Right atrium auricular region (tissue), 2 donors: ENCODE results near the gene DYNLRB2. TPM values are rescaled to one million over a fixed set of nuclear protein-coding genes. Genes with fewer than 3 reads are reported as not detected.

ENCODE experiments used
- DNase-seq: peaks from one replicate; pipeline ENCODE4 v3.0.0-alpha.2; 2019; ENCODE audit warnings: low spot score
- H3K27ac ChIP-seq, 2 donors: fragments of 200-600 bp; sonication (generic); 1 replicate in 1 of 2; 2 replicates in 1 of 2; pipeline ENCODE4 v1.5.1; 2016 to 2019
- H3K27me3 ChIP-seq, 2 donors: fragments of 200-600 bp; sonication (generic); one replicate each; pipeline versions ENCODE4 v1.5.1 to v1.6.0; 2017 to 2019
- H3K36me3 ChIP-seq: fragments of 200-600 bp; sonication (generic); one replicate; pipeline ENCODE4 v1.5.1; 2016
- H3K4me1 ChIP-seq, 2 donors: fragments of 200-600 bp; sonication (generic); one replicate each; pipeline versions ENCODE4 v1.5.1 to v1.6.0; 2017 to 2019
- H3K4me3 ChIP-seq, 2 donors: fragments of 200-600 bp; sonication (generic); 1 replicate in 1 of 2; 2 replicates in 1 of 2; pipeline ENCODE4 v1.5.1; 2017 to 2019; ENCODE audit warnings: mild to moderate bottlenecking in 1 of 2, moderate library complexity in 1 of 2
- H3K9me3 ChIP-seq, 2 donors: fragments of 200-600 bp; sonication (generic); one replicate each; pipeline ENCODE4 v1.5.1; 2019
- CTCF ChIP-seq, 2 donors: fragments of 200-600 bp; sonication (generic); IDR thresholded peaks; one replicate each; pipeline ENCODE4 v1.5.1; 2019; ENCODE audit warnings: antibody characterized with exemption in 2 of 2
- total RNA-seq, 2 donors: library from RNA; depleted of rRNA; stranded (reverse); fragments of >200 nt; gene quantifications; one replicate each; pipeline ENCODE4 v1.1.0, GENCODE V29; 2016

Gene DYNLRB2
- total RNA-seq, 2 donors from 2014 or later, result not detected

GRCh38 chr16:80591071-80591915, 50.5 kb downstream of the DYNLRB2 start:
- no peaks in the 10 kb centered on the region for H3K9me3 ChIP-seq
- H3K27ac ChIP-seq, result no peak overlapping the region
- TF ChIP-seq CTCF (IDR thresholded peaks at IDR 0.05), result no peak
- H3K27me3 ChIP-seq, result no peaks in the 10 kb centered on the region
- no peaks in the 10 kb centered on the region for H3K4me1 ChIP-seq
- H3K36me3 ChIP-seq, result no peaks in the 10 kb centered on the region
- no peak overlapping the region for H3K4me3 ChIP-seq
- DNase-seq, result no peak

DNA sequence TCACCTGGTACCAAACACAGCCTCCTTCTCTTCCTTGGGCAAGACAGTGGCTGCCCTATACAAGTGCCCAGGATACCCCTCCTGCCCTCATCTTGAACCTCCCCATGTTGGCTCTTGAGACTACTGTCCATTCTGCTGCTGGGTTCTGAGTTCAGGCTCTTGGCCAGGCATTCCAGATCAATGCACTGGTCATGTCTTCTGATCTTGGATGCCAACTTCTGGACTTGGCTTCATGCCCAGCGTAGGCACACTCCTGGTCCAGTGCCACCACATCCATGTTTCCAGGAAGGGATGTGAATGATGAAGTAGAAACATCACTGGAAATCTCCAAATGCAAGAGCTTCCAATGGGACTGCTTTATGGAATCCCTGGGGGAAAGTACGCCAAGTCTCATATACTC, 51.5 kb downstream of the DYNLRB2 start:
- DNase-seq, result no peak
- TF ChIP-seq CTCF (IDR thresholded peaks at IDR 0.05), result no peak
- Histone ChIP-seq H3K4me3 (no peak overlapping the region), H3K4me1 (no peaks in the 10 kb centered on the region), H3K27me3 (no peaks in the 10 kb centered on the region), H3K27ac (no peak overlapping the region), H3K9me3 (no peaks in the 10 kb centered on the region), H3K36me3 (no peaks in the 10 kb centered on the region)

GRCh38 chr16:80594756-80595155, 54.0 kb downstream of the DYNLRB2 start:
- no peak for DNase-seq
- Histone ChIP-seq H3K4me1 (no peaks in the 10 kb centered on the region), H3K27me3 (no peaks in the 10 kb centered on the region), H3K36me3 (no peaks in the 10 kb centered on the region), H3K27ac (no peak overlapping the region), H3K4me3 (no peak overlapping the region), H3K9me3 (no peaks in the 10 kb centered on the region)
- TF ChIP-seq CTCF (IDR thresholded peaks at IDR 0.05), result no peak

DNA sequence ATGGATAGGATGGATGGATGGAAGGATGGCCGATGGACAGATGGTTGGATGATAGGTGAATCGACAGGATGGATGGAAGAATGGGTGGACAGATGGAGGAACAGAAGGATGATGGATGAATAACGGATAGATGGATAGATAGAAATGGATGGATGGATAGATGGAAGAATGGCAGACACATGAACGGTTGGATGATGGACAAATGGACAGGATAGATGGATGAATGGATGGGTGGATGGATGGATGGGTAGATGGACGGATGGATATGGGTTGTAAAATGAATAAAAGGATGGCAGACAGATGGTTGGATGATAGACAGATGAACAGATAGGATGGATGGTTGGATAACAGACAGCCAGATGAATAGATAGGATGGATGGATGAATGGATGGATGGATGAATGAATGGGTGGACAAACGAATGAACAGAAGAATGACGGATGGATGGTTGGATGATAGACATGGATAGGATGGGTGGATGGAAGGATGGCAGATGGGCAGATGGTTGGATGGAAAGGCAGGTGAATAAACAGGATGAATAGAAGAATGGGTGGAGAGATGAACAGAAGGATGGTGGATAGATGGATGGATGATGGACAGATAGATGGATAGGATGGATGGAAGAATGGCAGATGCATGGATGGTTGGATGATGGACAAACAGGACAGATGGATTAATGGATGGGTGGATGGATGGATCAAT, 55.9 kb downstream of the DYNLRB2 start:
- H3K27me3 ChIP-seq, result no peaks in the 10 kb centered on the region
- H3K9me3 ChIP-seq, result no peaks in the 10 kb centered on the region
- no peak for TF ChIP-seq CTCF (IDR thresholded peaks at IDR 0.05)
- no peaks in the 10 kb centered on the region for H3K36me3 ChIP-seq
- H3K27ac ChIP-seq, result no peak overlapping the region
- no peak for DNase-seq
- H3K4me3 ChIP-seq, result no peak overlapping the region
- H3K4me1 ChIP-seq, result no peaks in the 10 kb centered on the region

DNA sequence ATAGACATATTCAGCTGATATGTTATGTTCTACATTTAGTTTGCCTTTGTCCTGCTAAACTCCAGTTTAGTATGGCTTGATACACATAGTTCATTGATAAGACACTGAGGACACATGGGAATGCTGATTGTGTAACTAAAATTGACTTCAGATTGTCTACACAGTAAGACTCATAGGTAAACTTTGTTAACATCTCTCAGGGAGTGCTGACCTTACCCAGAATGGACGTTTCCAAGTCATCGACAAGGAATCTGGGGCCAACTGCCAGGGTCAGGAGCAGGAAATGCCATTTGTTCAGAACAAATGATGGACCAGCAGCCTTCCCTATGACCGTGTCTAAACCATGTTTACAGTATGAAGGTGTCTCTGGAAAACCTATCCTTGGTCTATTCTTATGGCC, 58.7 kb downstream of the DYNLRB2 start:
- no peaks in the 10 kb centered on the region for H3K27me3 ChIP-seq
- no peak for DNase-seq
- no peak for TF ChIP-seq CTCF (IDR thresholded peaks at IDR 0.05)

More for the DNA sequence above, 58.7 kb downstream of the DYNLRB2 start:
- Histone ChIP-seq H3K4me3 (no peak overlapping the region), H3K9me3 (no peaks in the 10 kb centered on the region), H3K27ac (no peak overlapping the region), H3K36me3 (no peaks in the 10 kb centered on the region), H3K4me1 (no peaks in the 10 kb centered on the region)
